Measurements from ENCODE around the gene SEMA3F.

GRCh38 chr3:50167841-50168209 is 12.7 kb downstream of the SEMA3F start:
- TF ChIP-seq SP1 (IDR thresholded peaks at IDR 0.05; ENCODE audit: low read depth, low read length): no peak
- no peak for TF ChIP-seq CBX5 (IDR thresholded peaks at IDR 0.05; ENCODE audit: low read depth)
- no peak for TF ChIP-seq POLR2A (IDR thresholded peaks at IDR 0.05; ENCODE audit: low read depth, low read length)
- no peak for TF ChIP-seq RB1 (IDR thresholded peaks at IDR 0.05; ENCODE audit: borderline replicate concordance)
